Suprapubic skin (tissue), 4 donors: ENCODE data around the gene FANCE.

Source experiments
- POLR2A ChIP-seq, 2 donors: fragments of 450-650 bp; IDR thresholded peaks; one replicate each; pipeline ENCODE4 v1.6.1; 2017; ENCODE audit warnings: antibody characterized with exemption in 2 of 2, mild to moderate bottlenecking in 2 of 2, moderate library complexity in 2 of 2
- POLR2AphosphoS5 ChIP-seq, 3 donors: sonication (generic); formaldehyde crosslinking; IDR thresholded peaks; one replicate each; pipeline ENCODE4 v1.6.1; 2017; ENCODE audit warnings: antibody characterized with exemption in 3 of 3

DNA sequence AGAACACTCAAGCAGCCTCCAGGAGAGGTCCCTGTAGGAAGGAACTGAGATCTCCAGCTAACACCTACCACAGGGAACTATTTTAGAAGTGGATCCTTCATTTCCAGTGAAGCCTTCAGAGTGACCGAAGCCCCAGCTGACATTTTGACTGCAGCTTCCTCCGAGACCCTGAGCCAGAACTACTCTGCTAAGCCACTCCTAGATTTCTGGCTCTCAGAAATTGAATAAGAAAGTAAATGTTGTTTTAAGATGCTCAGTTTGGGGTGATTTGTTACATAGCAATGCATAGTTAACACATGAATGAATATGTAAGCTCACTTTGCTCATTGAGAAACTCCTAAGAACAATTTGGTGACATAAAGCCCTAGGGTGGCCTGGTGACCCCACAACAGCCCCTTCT lies 55.1 kb downstream of the FANCE start:
- no peak for TF ChIP-seq POLR2AphosphoS5 (IDR thresholded peaks at IDR 0.05)
- TF ChIP-seq POLR2A (IDR thresholded peaks at IDR 0.05), result no peak
